ENCODE data around the gene PLD4.

The PLD4 gene

GRCh38 chr14:104912053-104912452, 12.6 kb upstream of the PLD4 start:
- no peak for DNase-seq
- no peaks in the 10 kb centered on the region for H3K79me1 ChIP-seq (ENCODE audit: low read length)
- no peak overlapping the region for H4K8ac ChIP-seq (ENCODE audit: low read depth, low read length)
- peaks cover 3% of the 10 kb centered on the region for H3K9me3 ChIP-seq (ENCODE audit: insufficient read depth, low read depth, low read length)
- H2BK120ac ChIP-seq (ENCODE audit: insufficient read depth, low read length, poor library complexity) = no peak overlapping the region
- H4K91ac ChIP-seq (ENCODE audit: low read depth, low read length) = no peak overlapping the region
- H3K4ac ChIP-seq (ENCODE audit: low read depth, low read length) = no peak overlapping the region
- no peak overlapping the region for H2AK5ac ChIP-seq (ENCODE audit: low read length)
- no peak overlapping the region for H3K27ac ChIP-seq (ENCODE audit: low read depth, low read length)
- H3K79me2 ChIP-seq (ENCODE audit: control insufficient read depth, insufficient read depth, low read length, poor library complexity) = no peaks in the 10 kb centered on the region
- H3K18ac ChIP-seq (ENCODE audit: low read length) = no peak overlapping the region
- WGBS (ENCODE audit: extremely low coverage, insufficient coverage, insufficient read length) = no CpG with 5 or more reads among the region's 3 CpGs
- H3K4me3 ChIP-seq (ENCODE audit: low read depth, low read length) = no peak overlapping the region
- no peak overlapping the region for H2BK5ac ChIP-seq (ENCODE audit: low read depth, low read length, poor library complexity)
- no peak overlapping the region for H3K14ac ChIP-seq (ENCODE audit: low read length)
- no peaks in the 10 kb centered on the region for H3K27me3 ChIP-seq (ENCODE audit: insufficient read depth, low read length)
- H3K4me1 ChIP-seq (ENCODE audit: control insufficient read depth in 1 of 2, insufficient read depth in 2 of 2, low read length in 2 of 2) = no peaks in the 10 kb centered on the region
- H3K9ac ChIP-seq (ENCODE audit: low read length) = no peak overlapping the region
- H2BK12ac ChIP-seq (ENCODE audit: low read length) = no peak overlapping the region
- H3K36me3 ChIP-seq (ENCODE audit: control insufficient read depth in 1 of 2, insufficient read depth in 2 of 2, low read length in 2 of 2) = no peaks in the 10 kb centered on the region
- no peak overlapping the region for H2AFZ ChIP-seq (ENCODE audit: insufficient read depth, low read length, poor library complexity)
- no peak overlapping the region for H3K4me2 ChIP-seq (ENCODE audit: low read length)
- no peak overlapping the region for H3K23ac ChIP-seq (ENCODE audit: low read length)
- H4K12ac ChIP-seq (ENCODE audit: low read depth, low read length) = no peak overlapping the region

- H3K18ac ChIP-seq (ENCODE audit: low read length) = no peak overlapping the region
- H2AK5ac ChIP-seq (ENCODE audit: low read length) = no peak overlapping the region
- no peak overlapping the region for H3K4me3 ChIP-seq (ENCODE audit: low read depth, low read length)
- no peaks in the 10 kb centered on the region for H3K79me1 ChIP-seq (ENCODE audit: low read length)
- H2BK5ac ChIP-seq (ENCODE audit: low read depth, low read length, poor library complexity) = no peak overlapping the region
- H4K12ac ChIP-seq (ENCODE audit: low read depth, low read length) = no peak overlapping the region
- H2BK120ac ChIP-seq (ENCODE audit: insufficient read depth, low read length, poor library complexity) = no peak overlapping the region
- H3K4me2 ChIP-seq (ENCODE audit: low read length) = no peak overlapping the region
- H4K8ac ChIP-seq (ENCODE audit: low read depth, low read length) = no peak overlapping the region
- no peak overlapping the region for H2AFZ ChIP-seq (ENCODE audit: insufficient read depth, low read length, poor library complexity)
- WGBS (ENCODE audit: extremely low coverage, insufficient coverage, insufficient read length) = no CpG with 5 or more reads among the region's 7 CpGs
- H3K9ac ChIP-seq (ENCODE audit: low read length) = no peak overlapping the region
- no peak overlapping the region for H3K4ac ChIP-seq (ENCODE audit: low read depth, low read length)
- H3K36me3 ChIP-seq (ENCODE audit: control insufficient read depth in 1 of 2, insufficient read depth in 2 of 2, low read length in 2 of 2) = no peaks in the 10 kb centered on the region
- no peak overlapping the region for H3K14ac ChIP-seq (ENCODE audit: low read length)
- H3K9me3 ChIP-seq (ENCODE audit: insufficient read depth, low read depth, low read length) = peaks cover 3% of the 10 kb centered on the region
- H3K27ac ChIP-seq (ENCODE audit: low read depth, low read length) = no peak overlapping the region
- no peaks in the 10 kb centered on the region for H3K4me1 ChIP-seq (ENCODE audit: control insufficient read depth in 1 of 2, insufficient read depth in 2 of 2, low read length in 2 of 2)
- no peak for DNase-seq
- H2BK12ac ChIP-seq (ENCODE audit: low read length) = no peak overlapping the region
- no peaks in the 10 kb centered on the region for H3K27me3 ChIP-seq (ENCODE audit: insufficient read depth, low read length)
- H3K79me2 ChIP-seq (ENCODE audit: control insufficient read depth, insufficient read depth, low read length, poor library complexity) = no peaks in the 10 kb centered on the region
- no peak overlapping the region for H3K23ac ChIP-seq (ENCODE audit: low read length)
- no peak overlapping the region for H4K91ac ChIP-seq (ENCODE audit: low read depth, low read length)
Observed at GRCh38 chr14:104913435-104913834, 11.2 kb upstream of the PLD4 start.

- H2BK12ac ChIP-seq (ENCODE audit: low read length) = no peak overlapping the region
- H3K4me2 ChIP-seq (ENCODE audit: low read length) = no peak overlapping the region
- H3K9ac ChIP-seq (ENCODE audit: low read length) = no peak overlapping the region
- H3K4ac ChIP-seq (ENCODE audit: low read depth, low read length) = no peak overlapping the region
- peaks cover 2% of the 10 kb centered on the region for H3K9me3 ChIP-seq (ENCODE audit: insufficient read depth, low read depth, low read length)
- no CpG with 5 or more reads among the region's 9 CpGs for WGBS (ENCODE audit: extremely low coverage, insufficient coverage, insufficient read length)
- no peak overlapping the region for H4K8ac ChIP-seq (ENCODE audit: low read depth, low read length)
- H3K14ac ChIP-seq (ENCODE audit: low read length) = no peak overlapping the region
- H2AK5ac ChIP-seq (ENCODE audit: low read length) = no peak overlapping the region
- H2BK5ac ChIP-seq (ENCODE audit: low read depth, low read length, poor library complexity) = no peak overlapping the region
- no peaks in the 10 kb centered on the region for H3K36me3 ChIP-seq (ENCODE audit: control insufficient read depth in 1 of 2, insufficient read depth in 2 of 2, low read length in 2 of 2)
- no peak overlapping the region for H4K91ac ChIP-seq (ENCODE audit: low read depth, low read length)
- H3K23ac ChIP-seq (ENCODE audit: low read length) = no peak overlapping the region
- H2AFZ ChIP-seq (ENCODE audit: insufficient read depth, low read length, poor library complexity) = no peak overlapping the region
- no peak overlapping the region for H3K27ac ChIP-seq (ENCODE audit: low read depth, low read length)
- no peak overlapping the region for H4K12ac ChIP-seq (ENCODE audit: low read depth, low read length)
- H3K4me3 ChIP-seq (ENCODE audit: low read depth, low read length) = no peak overlapping the region
- H3K18ac ChIP-seq (ENCODE audit: low read length) = no peak overlapping the region
- no peaks in the 10 kb centered on the region for H3K27me3 ChIP-seq (ENCODE audit: insufficient read depth, low read length)
- no peak for DNase-seq
- H3K79me1 ChIP-seq (ENCODE audit: low read length) = no peaks in the 10 kb centered on the region
- no peak overlapping the region for H2BK120ac ChIP-seq (ENCODE audit: insufficient read depth, low read length, poor library complexity)
- H3K79me2 ChIP-seq (ENCODE audit: control insufficient read depth, insufficient read depth, low read length, poor library complexity) = no peaks in the 10 kb centered on the region
- H3K4me1 ChIP-seq (ENCODE audit: control insufficient read depth in 1 of 2, insufficient read depth in 2 of 2, low read length in 2 of 2) = peaks cover 0 to 2% of the 10 kb centered on the region in 2 experiments
Observed at GRCh38 chr14:104917116-104917515, 7.6 kb upstream of the PLD4 start.

GRCh38 chr14:104917993-104918392, 6.7 kb upstream of the PLD4 start:
- no peaks in the 10 kb centered on the region for H3K79me1 ChIP-seq (ENCODE audit: low read length)

More at GRCh38 chr14:104917993-104918392, 6.7 kb upstream of the PLD4 start:
- H3K14ac ChIP-seq (ENCODE audit: low read length) = no peak overlapping the region
- H4K12ac ChIP-seq (ENCODE audit: low read depth, low read length) = no peak overlapping the region
- H3K9me3 ChIP-seq (ENCODE audit: insufficient read depth, low read depth, low read length) = no peaks in the 10 kb centered on the region
- H3K27me3 ChIP-seq (ENCODE audit: insufficient read depth, low read length) = no peaks in the 10 kb centered on the region
- no CpG with 5 or more reads among the region's 4 CpGs for WGBS (ENCODE audit: extremely low coverage, insufficient coverage, insufficient read length)
- no peak overlapping the region for H3K4me3 ChIP-seq (ENCODE audit: low read depth, low read length)
- no peak overlapping the region for H3K27ac ChIP-seq (ENCODE audit: low read depth, low read length)
- no peak overlapping the region for H3K9ac ChIP-seq (ENCODE audit: low read length)
- H3K4ac ChIP-seq (ENCODE audit: low read depth, low read length) = no peak overlapping the region
- peaks cover 0 to 2% of the 10 kb centered on the region in 2 experiments for H3K4me1 ChIP-seq (ENCODE audit: control insufficient read depth in 1 of 2, insufficient read depth in 2 of 2, low read length in 2 of 2)
- H2BK120ac ChIP-seq (ENCODE audit: insufficient read depth, low read length, poor library complexity) = no peak overlapping the region
- no peak overlapping the region for H4K8ac ChIP-seq (ENCODE audit: low read depth, low read length)
- no peak overlapping the region for H3K23ac ChIP-seq (ENCODE audit: low read length)
- H4K91ac ChIP-seq (ENCODE audit: low read depth, low read length) = no peak overlapping the region
- H3K36me3 ChIP-seq (ENCODE audit: control insufficient read depth in 1 of 2, insufficient read depth in 2 of 2, low read length in 2 of 2) = no peaks in the 10 kb centered on the region
- H2AFZ ChIP-seq (ENCODE audit: insufficient read depth, low read length, poor library complexity) = no peak overlapping the region
- no peak overlapping the region for H2BK12ac ChIP-seq (ENCODE audit: low read length)
- no peak for DNase-seq
- no peak overlapping the region for H3K4me2 ChIP-seq (ENCODE audit: low read length)
- H3K79me2 ChIP-seq (ENCODE audit: control insufficient read depth, insufficient read depth, low read length, poor library complexity) = no peaks in the 10 kb centered on the region
- H2BK5ac ChIP-seq (ENCODE audit: low read depth, low read length, poor library complexity) = no peak overlapping the region
- H3K18ac ChIP-seq (ENCODE audit: low read length) = no peak overlapping the region
- H2AK5ac ChIP-seq (ENCODE audit: low read length) = no peak overlapping the region
